Measurements from ENCODE around the gene WDR86. TPM values are rescaled to one million over a fixed set of nuclear protein-coding genes. Genes with fewer than 3 reads are reported as not detected.

The WDR86 gene
- total RNA-seq, 1 donor from 2014 or later = 57.0 TPM

DNA sequence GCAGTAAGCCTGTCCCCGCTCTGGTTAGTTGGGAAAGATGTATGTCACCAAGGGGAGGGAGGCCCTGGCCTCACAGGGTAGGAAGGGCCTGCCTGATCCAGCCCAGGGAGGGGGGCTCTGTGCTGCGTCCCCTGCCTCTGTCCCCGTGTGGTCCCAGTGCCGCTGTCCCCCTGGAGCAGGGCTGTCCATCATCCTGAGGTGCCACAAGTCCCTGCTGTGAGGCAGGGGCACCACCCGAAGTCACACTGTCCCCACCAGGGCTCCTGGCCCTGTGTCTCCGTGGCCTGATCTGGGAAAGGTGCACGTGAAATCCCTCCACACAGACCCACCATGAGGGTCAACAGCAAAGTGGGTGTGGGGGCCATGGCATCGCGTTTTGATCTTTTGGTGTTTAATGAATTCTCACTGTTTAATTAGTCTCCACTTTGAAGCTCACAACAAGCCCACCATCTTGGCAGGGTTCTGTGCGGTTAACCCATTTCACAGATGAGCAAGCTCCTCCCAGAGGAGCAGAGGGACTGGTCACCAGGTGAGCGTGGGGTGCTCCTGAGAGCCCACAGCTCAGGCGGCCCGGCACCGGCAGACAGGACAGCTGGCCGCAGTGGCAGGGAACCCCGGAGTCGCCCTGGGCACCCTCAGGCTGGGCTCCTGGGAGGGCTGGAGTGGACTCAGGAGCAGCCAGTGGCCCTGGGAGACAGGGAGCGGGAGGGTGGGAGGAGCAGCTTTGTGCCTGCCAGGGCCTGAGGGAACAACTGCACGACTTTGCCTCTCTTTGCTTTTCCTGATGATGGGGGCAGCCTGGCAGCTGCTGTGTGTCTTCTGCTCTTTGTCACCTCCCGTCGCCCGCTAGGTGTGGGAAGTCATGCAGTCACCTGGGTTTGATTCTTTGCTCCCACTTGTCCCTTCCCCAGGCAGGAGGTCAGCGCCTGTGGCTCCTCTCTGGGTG lies 42.1 kb upstream of the WDR86 start:
- Mint-ChIP-seq H3K36me3 (ENCODE audit: low read depth, unreplicated experiment) (no peaks in the 10 kb centered on the region), H3K4me3 (ENCODE audit: unreplicated experiment) (no peak overlapping the region), H3K4me1 (ENCODE audit: unreplicated experiment) (peaks cover 20% of the 10 kb centered on the region), H3K9me3 (ENCODE audit: unreplicated experiment) (no peaks in the 10 kb centered on the region), H3K27ac (ENCODE audit: unreplicated experiment) (no peak overlapping the region), H3K27me3 (ENCODE audit: unreplicated experiment) (no peaks in the 10 kb centered on the region)
- TF ChIP-seq, protein P1, sequence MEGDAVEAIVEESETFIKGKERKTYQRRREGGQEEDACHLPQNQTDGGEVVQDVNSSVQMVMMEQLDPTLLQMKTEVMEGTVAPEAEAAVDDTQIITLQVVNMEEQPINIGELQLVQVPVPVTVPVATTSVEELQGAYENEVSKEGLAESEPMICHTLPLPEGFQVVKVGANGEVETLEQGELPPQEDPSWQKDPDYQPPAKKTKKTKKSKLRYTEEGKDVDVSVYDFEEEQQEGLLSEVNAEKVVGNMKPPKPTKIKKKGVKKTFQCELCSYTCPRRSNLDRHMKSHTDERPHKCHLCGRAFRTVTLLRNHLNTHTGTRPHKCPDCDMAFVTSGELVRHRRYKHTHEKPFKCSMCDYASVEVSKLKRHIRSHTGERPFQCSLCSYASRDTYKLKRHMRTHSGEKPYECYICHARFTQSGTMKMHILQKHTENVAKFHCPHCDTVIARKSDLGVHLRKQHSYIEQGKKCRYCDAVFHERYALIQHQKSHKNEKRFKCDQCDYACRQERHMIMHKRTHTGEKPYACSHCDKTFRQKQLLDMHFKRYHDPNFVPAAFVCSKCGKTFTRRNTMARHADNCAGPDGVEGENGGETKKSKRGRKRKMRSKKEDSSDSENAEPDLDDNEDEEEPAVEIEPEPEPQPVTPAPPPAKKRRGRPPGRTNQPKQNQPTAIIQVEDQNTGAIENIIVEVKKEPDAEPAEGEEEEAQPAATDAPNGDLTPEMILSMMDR (IDR thresholded peaks at IDR 0.05; ENCODE audit: unreplicated experiment) = no peak
- no peak for DNase-seq (ENCODE audit: low spot score)

DNA sequence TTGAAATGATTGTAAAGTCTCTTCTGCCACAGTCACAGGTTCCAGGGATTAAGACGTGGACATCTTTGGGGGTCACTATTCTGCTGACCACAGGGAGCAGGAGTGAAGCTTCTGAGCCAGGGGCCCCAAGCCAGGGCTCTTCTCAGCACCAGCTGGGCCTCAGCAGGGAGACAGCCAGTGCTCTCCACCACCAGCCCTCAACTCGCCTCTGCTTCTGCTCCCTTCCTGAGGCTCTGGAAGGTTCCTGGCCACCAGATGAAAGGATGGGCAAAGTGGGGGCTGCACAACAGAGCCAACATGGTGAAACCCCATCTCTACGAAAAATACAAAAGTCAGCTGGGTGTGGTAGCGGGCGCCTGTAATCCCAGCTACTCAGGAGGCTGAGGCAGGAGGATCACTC lies 41.3 kb upstream of the WDR86 start:
- Mint-ChIP-seq H3K27me3 (ENCODE audit: unreplicated experiment) (no peaks in the 10 kb centered on the region), H3K4me3 (ENCODE audit: unreplicated experiment) (no peak overlapping the region), H3K36me3 (ENCODE audit: low read depth, unreplicated experiment) (no peaks in the 10 kb centered on the region), H3K9me3 (ENCODE audit: unreplicated experiment) (no peaks in the 10 kb centered on the region), H3K4me1 (ENCODE audit: unreplicated experiment) (peaks cover 14% of the 10 kb centered on the region), H3K27ac (ENCODE audit: unreplicated experiment) (no peak overlapping the region)
- TF ChIP-seq, protein P1 (IDR thresholded peaks at IDR 0.05; ENCODE audit: unreplicated experiment) = no peak
- DNase-seq (ENCODE audit: low spot score) = no peak

DNA sequence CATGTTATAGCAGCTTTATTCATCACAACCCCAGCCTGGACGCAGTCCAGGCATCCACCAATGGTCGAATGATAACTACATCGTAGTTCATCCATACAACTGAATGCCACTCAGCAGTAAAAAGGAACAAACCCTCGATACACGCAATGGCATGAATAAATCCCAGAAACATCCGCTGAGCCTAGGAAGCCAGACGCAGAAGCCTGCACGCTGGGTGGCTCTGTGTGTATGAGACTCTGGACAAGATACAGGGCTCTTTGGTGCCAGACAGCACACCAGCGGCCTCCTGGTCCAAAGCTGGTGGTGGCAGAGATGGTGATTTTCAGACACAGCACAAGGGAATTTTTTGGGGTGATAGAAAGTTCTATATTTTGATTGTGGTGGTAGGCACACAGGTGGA lies 40.2 kb upstream of the WDR86 start:
- no peak overlapping the region for H3K4me3 Mint-ChIP-seq (ENCODE audit: unreplicated experiment)

DNA sequence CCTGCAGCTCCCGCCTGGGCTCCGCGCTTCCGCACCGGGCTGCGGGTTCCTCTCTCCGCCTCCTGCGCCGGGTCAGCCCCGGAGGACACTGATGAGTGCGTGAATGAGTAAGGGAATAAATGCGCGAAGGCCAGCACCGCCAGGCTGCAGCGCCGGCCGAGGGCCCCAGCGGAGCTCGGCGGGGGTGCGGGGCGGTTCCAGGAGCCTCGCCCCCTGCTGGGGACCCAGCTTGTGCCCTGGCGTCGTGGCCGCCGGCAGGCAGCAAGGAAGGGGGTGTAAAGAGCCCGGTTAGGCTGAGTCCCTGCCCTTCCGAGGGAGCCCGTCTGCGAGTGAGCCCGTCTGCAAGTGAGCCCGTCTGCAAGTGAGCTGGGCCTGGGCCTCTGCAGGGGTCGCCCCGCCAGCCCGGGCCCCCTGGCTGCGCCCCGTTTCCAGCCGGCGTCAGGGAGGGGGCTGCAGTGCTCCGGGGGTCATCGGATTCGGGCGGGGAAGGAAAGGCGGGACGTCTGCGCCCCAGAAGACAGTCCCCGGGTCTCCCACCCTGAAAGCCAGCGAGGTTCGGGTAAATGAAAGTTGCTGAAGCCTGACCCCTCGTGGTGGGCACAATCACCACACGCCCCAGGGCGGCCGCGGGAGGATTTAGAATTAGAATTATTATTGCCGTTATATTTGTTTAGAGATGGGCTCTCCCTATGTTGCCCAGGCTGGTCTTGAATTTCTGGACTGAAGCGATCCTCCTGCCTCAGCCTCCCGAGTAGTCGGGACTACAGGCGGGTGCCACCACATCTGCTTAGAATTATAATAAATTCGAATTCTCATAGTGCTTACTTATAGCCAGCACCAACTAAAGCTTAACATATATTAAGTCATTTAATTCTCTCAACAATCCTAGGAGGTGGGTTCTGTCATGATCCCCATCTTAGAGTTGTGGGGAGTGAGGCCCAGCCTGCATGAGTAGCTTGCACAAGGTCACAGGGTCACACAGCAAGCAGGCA lies 38.7 kb upstream of the WDR86 start:
- TF ChIP-seq, protein P1 (IDR thresholded peaks at IDR 0.05; ENCODE audit: unreplicated experiment) = peak; percentile 74
- Mint-ChIP-seq H3K27ac (ENCODE audit: unreplicated experiment) (no peak overlapping the region), H3K27me3 (ENCODE audit: unreplicated experiment) (peaks cover 2% of the 10 kb centered on the region), H3K36me3 (ENCODE audit: low read depth, unreplicated experiment) (no peaks in the 10 kb centered on the region), H3K9me3 (ENCODE audit: unreplicated experiment) (no peaks in the 10 kb centered on the region), H3K4me3 (ENCODE audit: unreplicated experiment) (no peak overlapping the region), H3K4me1 (ENCODE audit: unreplicated experiment) (peaks cover 7% of the 10 kb centered on the region)
- DNase-seq (ENCODE audit: low spot score) = peak; percentile 76

More for the DNA sequence above, 40.2 kb upstream of the WDR86 start:
- H3K36me3 Mint-ChIP-seq (ENCODE audit: low read depth, unreplicated experiment) = no peaks in the 10 kb centered on the region
- peaks cover 7% of the 10 kb centered on the region for H3K4me1 Mint-ChIP-seq (ENCODE audit: unreplicated experiment)
- H3K27ac Mint-ChIP-seq (ENCODE audit: unreplicated experiment) = no peak overlapping the region
- TF ChIP-seq, protein P1 (IDR thresholded peaks at IDR 0.05; ENCODE audit: unreplicated experiment) = no peak
- DNase-seq (ENCODE audit: low spot score) = no peak
- peaks cover 2% of the 10 kb centered on the region for H3K27me3 Mint-ChIP-seq (ENCODE audit: unreplicated experiment)
- H3K9me3 Mint-ChIP-seq (ENCODE audit: unreplicated experiment) = no peaks in the 10 kb centered on the region

Measured in endothelial cell (in vitro differentiated cells).